ENCODE results near the gene SPRR3.

SPRR3 gene

DNA sequence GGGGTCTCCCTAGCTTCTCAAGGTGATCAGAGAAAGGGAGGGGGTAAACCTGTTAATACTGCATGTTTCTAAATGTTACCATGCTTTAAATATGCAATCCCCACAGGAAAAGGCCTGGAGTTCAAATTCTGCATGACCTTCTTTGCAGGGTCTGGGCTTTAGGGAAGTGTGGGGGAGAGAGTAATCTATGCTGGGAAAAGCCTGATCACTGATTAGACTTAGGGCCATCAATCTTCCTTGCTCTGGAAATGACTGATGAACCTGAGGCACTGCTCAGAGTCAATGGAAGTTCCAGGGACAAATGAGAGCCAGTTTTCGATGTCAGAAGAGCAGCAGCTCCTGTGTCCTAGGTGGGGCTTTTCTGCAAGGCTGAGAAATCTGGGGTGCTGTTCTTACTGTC is 20.9 kb upstream of the SPRR3 start:
- H3K27ac ChIP-seq (ENCODE audit: low read depth, low read length, poor library complexity, severe bottlenecking) = no peak overlapping the region
- H4K20me1 ChIP-seq (ENCODE audit: insufficient read depth, low read length) = no peaks in the 10 kb centered on the region
- no peak overlapping the region for H3K4me2 ChIP-seq (ENCODE audit: low read length)
- no peaks in the 10 kb centered on the region for H3K9me3 ChIP-seq (ENCODE audit: low read length)
- H3K79me2 ChIP-seq (ENCODE audit: insufficient read depth, low read length) = no peaks in the 10 kb centered on the region
- no peaks in the 10 kb centered on the region for H3K9me2 ChIP-seq (ENCODE audit: low read depth, low read length)
- no peak for TF ChIP-seq EZH2 (IDR thresholded peaks at IDR 0.05; ENCODE audit: borderline replicate concordance, low read length)
- TF ChIP-seq, protein P1, sequence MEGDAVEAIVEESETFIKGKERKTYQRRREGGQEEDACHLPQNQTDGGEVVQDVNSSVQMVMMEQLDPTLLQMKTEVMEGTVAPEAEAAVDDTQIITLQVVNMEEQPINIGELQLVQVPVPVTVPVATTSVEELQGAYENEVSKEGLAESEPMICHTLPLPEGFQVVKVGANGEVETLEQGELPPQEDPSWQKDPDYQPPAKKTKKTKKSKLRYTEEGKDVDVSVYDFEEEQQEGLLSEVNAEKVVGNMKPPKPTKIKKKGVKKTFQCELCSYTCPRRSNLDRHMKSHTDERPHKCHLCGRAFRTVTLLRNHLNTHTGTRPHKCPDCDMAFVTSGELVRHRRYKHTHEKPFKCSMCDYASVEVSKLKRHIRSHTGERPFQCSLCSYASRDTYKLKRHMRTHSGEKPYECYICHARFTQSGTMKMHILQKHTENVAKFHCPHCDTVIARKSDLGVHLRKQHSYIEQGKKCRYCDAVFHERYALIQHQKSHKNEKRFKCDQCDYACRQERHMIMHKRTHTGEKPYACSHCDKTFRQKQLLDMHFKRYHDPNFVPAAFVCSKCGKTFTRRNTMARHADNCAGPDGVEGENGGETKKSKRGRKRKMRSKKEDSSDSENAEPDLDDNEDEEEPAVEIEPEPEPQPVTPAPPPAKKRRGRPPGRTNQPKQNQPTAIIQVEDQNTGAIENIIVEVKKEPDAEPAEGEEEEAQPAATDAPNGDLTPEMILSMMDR (IDR thresholded peaks at IDR 0.05; ENCODE audit: low read length) = no peak
- H3K36me3 ChIP-seq (ENCODE audit: insufficient read depth, low read length) = no peaks in the 10 kb centered on the region
- H3K4me1 ChIP-seq (ENCODE audit: insufficient read depth, low read length, severe bottlenecking) = no peaks in the 10 kb centered on the region
- H3K4me3 ChIP-seq (ENCODE audit: low read depth, low read length, poor library complexity, severe bottlenecking) = no peak overlapping the region
- H2AFZ ChIP-seq (ENCODE audit: low read length) = no peak overlapping the region
- no peak overlapping the region for H3K9ac ChIP-seq (ENCODE audit: low read length)
- H3K27me3 ChIP-seq (ENCODE audit: insufficient read depth, low read length) = no peaks in the 10 kb centered on the region
- H3F3A ChIP-seq (ENCODE audit: insufficient read depth, low read length) = no peaks in the 10 kb centered on the region

DNA sequence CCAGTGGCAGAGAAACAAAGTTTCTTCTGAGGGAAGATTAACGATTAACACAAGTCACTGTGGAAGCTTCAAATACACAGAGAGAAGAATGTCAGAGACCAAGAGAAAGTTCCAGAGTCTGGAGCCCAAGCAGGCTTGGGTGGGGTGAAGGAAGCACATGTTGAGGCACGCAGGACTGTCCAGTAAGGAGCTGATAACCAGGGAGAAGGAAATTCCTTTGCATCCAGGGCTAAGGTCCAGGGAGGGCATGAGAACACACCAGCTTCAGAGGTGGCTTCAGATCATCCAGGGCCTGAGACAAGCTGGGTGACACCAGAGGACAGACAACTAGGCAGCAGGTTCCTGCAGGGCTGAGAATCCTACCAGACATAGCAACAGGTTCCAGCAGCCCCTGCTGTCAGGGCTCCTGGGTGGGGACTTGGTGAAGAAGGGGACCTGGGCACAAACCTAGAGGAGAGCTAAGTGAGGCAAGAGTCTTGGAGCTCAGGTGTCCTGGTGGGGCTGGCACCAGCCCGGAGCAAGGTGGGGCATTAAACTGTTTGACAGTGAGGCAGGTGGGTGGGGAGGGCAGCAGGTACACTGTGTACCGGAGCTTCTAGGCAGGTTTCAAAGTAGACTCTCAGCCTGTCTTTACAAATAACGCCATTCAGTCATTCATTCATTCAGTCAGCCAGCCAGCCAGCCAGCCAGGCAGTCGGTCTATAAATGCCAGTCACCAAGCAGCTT is 20.2 kb upstream of the SPRR3 start:
- Histone ChIP-seq H3K36me3 (ENCODE audit: insufficient read depth, low read length) (no peaks in the 10 kb centered on the region), H3K4me2 (ENCODE audit: low read length) (no peak overlapping the region), H3K27ac (ENCODE audit: low read depth, low read length, poor library complexity, severe bottlenecking) (no peak overlapping the region), H3F3A (ENCODE audit: insufficient read depth, low read length) (no peaks in the 10 kb centered on the region), H3K9me3 (ENCODE audit: low read length) (no peaks in the 10 kb centered on the region), H3K27me3 (ENCODE audit: insufficient read depth, low read length) (no peaks in the 10 kb centered on the region), H3K9me2 (ENCODE audit: low read depth, low read length) (no peaks in the 10 kb centered on the region), H3K79me2 (ENCODE audit: insufficient read depth, low read length) (no peaks in the 10 kb centered on the region), H4K20me1 (ENCODE audit: insufficient read depth, low read length) (no peaks in the 10 kb centered on the region), H3K4me3 (ENCODE audit: low read depth, low read length, poor library complexity, severe bottlenecking) (no peak overlapping the region), H2AFZ (ENCODE audit: low read length) (no peak overlapping the region), H3K4me1 (ENCODE audit: insufficient read depth, low read length, severe bottlenecking) (no peaks in the 10 kb centered on the region), H3K9ac (ENCODE audit: low read length) (no peak overlapping the region)
- TF ChIP-seq, protein P1 (IDR thresholded peaks at IDR 0.05; ENCODE audit: low read length) = no peak
- no peak for TF ChIP-seq EZH2 (IDR thresholded peaks at IDR 0.05; ENCODE audit: borderline replicate concordance, low read length)

- no peaks in the 10 kb centered on the region for H3K27me3 ChIP-seq (ENCODE audit: insufficient read depth, low read length)
- no peaks in the 10 kb centered on the region for H3F3A ChIP-seq (ENCODE audit: insufficient read depth, low read length)
- H3K36me3 ChIP-seq (ENCODE audit: insufficient read depth, low read length) = no peaks in the 10 kb centered on the region
- H4K20me1 ChIP-seq (ENCODE audit: insufficient read depth, low read length) = no peaks in the 10 kb centered on the region
- H2AFZ ChIP-seq (ENCODE audit: low read length) = no peak overlapping the region
- H3K4me2 ChIP-seq (ENCODE audit: low read length) = no peak overlapping the region
- H3K27ac ChIP-seq (ENCODE audit: low read depth, low read length, poor library complexity, severe bottlenecking) = no peak overlapping the region
- no peaks in the 10 kb centered on the region for H3K9me2 ChIP-seq (ENCODE audit: low read depth, low read length)
- H3K9ac ChIP-seq (ENCODE audit: low read length) = no peak overlapping the region
- no peaks in the 10 kb centered on the region for H3K9me3 ChIP-seq (ENCODE audit: low read length)
- no peak for TF ChIP-seq EZH2 (IDR thresholded peaks at IDR 0.05; ENCODE audit: borderline replicate concordance, low read length)
- H3K4me3 ChIP-seq (ENCODE audit: low read depth, low read length, poor library complexity, severe bottlenecking) = no peak overlapping the region
- H3K79me2 ChIP-seq (ENCODE audit: insufficient read depth, low read length) = no peaks in the 10 kb centered on the region
- no peaks in the 10 kb centered on the region for H3K4me1 ChIP-seq (ENCODE audit: insufficient read depth, low read length, severe bottlenecking)
Measured at GRCh38 chr1:152982076-152982475, 19.5 kb upstream of the SPRR3 start.

- no peaks in the 10 kb centered on the region for H3K79me2 ChIP-seq (ENCODE audit: insufficient read depth, low read length)
Measured at GRCh38 chr1:152983234-152983633, 18.3 kb upstream of the SPRR3 start.

More at GRCh38 chr1:152983234-152983633, 18.3 kb upstream of the SPRR3 start:
- Histone ChIP-seq H3K9me2 (ENCODE audit: low read depth, low read length) (no peaks in the 10 kb centered on the region), H2AFZ (ENCODE audit: low read length) (no peak overlapping the region), H3K4me2 (ENCODE audit: low read length) (no peak overlapping the region), H3K36me3 (ENCODE audit: insufficient read depth, low read length) (no peaks in the 10 kb centered on the region), H3K27me3 (ENCODE audit: insufficient read depth, low read length) (no peaks in the 10 kb centered on the region), H3K27ac (ENCODE audit: low read depth, low read length, poor library complexity, severe bottlenecking) (no peak overlapping the region), H3K4me3 (ENCODE audit: low read depth, low read length, poor library complexity, severe bottlenecking) (no peak overlapping the region), H3F3A (ENCODE audit: insufficient read depth, low read length) (no peaks in the 10 kb centered on the region), H3K9ac (ENCODE audit: low read length) (no peak overlapping the region), H3K9me3 (ENCODE audit: low read length) (no peaks in the 10 kb centered on the region), H4K20me1 (ENCODE audit: insufficient read depth, low read length) (no peaks in the 10 kb centered on the region), H3K4me1 (ENCODE audit: insufficient read depth, low read length, severe bottlenecking) (no peaks in the 10 kb centered on the region)
- TF ChIP-seq, protein P1 (IDR thresholded peaks at IDR 0.05; ENCODE audit: low read length) = no peak
- TF ChIP-seq EZH2 (IDR thresholded peaks at IDR 0.05; ENCODE audit: borderline replicate concordance, low read length) = no peak

Measured in OCI-LY1 (cell line).